Measurements from ENCODE around the gene CEND1.

Gene CEND1

DNA sequence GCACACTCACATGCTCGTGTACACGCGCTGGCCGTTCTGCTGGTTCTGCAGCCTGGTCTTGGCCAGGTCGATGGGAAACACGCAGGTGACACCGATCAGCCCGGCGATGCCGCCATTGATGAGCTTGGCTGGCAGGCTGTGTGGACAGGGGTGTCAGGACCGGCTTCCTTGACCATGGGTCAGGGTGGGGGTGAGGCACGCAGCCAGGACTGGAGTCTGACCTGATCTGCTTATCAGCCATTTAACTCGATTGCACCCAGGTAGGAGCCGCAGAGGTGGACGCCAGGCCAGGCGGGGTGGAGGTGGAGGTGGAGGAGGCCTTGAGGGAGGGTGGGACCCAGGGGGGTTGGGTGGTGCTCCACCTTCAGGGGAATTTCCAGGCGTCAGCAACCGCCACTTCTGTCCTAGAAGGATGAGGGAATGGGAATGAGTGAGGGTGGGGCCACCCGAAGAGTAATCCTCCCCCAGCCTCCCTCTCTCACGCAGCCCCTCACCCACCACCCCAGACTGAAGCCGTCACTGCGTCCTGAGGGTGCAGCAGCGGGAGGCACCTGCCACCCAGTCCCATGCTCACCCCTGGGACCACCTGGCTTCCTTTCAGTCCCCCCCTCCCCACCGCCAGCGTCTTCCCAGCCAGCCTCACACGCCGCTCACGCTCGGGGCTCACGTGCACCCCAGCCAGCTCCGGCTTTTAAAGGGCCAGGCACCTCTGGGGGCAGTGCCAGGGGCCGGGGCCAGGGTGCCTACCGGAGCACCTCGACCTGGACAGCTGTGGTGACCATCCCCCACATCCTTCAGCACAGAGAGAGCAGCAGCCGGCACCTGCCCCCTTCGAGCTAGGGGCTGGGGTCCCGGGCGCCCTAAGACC lies 5.1 kb upstream of the CEND1 start:
- DNase-seq (ENCODE audit: low spot score): peak; percentile 47

DNA sequence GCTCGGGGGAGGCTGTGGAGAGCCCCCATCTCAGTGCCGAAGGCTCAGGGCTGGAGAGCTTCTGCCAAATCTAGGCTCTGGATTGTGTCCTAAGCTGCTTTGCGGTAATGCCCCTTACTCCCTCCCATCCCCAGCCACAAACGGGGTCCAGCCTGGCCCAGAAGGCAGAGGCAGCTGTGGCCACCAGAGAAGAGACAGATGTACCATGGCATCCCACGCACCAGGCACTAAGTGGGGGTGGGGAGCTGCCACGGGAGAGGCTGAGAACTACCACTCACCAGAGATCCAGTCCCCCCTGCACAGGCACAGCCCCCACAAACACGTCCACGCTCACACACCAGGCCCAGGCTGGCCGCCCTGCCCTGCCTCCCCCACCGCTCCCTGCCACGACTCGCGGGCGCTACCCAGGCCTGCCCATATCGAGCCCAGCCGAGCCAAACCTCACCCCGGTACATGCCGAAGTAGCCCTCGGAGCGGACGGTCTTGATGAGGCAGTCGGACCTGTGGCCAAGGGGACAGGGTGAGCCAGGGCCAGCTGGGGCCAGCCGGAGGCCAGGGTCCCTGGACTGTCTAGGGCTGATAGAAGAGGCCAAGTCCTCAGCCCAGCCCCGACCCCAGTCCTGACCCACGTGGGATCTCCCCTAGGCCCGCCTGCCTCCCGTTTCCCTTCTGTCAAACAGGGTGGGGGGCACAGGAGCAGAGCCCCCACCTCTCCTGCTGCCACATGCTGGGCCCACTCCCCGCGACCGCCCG lies 4.3 kb upstream of the CEND1 start:
- no peak for DNase-seq (ENCODE audit: low spot score)

DNA sequence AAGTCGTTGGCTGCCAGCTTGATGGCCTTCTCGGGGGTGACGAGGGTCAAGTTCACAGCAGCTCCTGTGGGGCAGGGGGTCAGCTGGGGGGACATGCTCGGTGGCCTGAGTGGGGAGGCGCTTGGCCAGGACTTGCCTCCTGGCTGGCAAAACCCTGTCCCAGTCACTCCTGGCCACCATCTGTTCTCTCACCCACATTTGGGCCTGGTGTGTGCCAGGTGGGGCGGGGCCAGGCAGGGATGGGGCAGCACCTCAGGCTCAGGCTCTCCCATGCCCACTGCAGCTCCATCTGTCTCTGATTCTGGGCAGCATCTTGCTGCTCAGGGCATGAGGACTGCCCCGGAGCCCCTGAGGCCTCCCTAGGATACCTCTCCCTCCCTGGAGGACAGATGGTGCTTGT lies 3.7 kb upstream of the CEND1 start:
- DNase-seq (ENCODE audit: low spot score): no peak

DNA sequence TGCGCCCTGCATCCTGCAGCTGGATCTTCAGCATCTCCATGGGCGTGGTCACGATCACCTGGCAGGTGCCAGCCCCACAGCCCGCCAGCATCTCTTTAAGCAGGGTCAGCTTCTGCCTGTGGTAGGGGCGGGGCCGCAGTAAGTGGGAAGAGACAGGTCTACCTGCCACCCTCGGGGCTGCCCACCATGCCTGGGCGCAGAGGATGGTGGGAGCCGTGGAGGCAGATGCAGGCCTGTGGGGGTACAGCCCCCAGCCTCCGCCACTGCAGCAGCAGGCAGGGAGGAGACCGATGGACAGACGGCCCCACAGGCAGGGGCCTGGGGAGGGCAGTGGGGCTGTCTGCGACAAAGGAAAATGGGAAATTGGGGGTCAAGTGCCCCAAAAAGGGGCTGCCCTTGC lies 3.0 kb upstream of the CEND1 start:
- DNase-seq (ENCODE audit: low spot score): no peak

DNA sequence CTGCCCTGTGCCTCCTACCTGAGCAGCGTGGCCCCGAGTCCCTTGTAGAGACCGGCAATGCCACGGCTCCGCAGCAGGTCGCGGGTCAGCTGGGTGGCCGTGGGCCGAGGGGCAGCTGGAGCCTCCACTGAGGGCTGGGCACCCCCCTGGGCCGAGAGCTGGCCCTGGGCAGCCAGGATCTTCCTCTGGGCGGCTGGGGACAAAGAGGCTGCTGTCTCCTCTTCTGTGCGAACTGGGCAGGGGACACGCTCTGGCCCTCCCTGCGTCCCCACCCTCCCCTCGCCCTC lies 2.6 kb upstream of the CEND1 start:
- no peak for DNase-seq (ENCODE audit: low spot score)

DNA sequence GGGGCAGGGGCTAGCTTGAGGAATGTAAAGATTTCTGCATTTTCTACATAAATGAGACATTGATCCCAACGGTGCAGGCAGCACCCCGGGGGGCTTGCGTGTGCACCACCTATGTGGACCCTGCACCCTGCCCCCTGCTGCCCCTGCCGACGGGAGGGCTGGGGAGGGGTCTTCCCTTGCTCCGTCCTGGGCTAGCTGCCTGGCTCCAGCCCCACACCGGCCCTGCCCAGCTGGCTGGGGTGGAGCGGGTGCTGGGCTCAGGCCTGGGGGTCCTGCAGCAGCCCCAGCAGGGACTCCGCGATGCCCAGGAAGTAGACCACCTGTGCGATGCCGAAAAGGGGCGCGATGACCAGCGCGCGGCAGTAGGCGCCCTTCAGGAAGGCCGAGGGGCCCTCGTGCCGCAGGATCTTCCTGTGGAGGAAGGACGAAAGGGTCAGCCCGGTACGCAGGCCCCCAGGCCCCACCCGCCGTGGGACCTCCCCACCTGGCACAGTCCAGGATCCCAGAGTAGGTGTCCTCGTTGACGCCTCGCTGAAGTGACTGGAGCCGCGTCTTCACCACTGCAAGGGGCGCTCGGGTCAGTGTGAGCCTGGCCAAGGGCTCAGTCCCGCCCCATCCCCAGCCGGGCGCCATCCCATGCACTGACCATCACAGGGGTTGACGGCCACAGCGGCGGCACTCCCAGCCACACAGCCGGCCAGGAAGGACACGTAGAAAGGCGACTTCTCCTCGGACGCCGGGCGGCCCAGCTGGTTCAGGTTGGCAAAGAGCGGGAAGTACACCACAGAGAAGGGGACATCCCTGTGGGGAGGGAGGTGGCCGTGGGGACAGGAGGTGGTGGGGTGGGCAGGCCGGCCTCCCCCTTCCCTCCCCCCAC lies 2.0 kb upstream of the CEND1 start:
- DNase-seq (ENCODE audit: low spot score): no peak

DNA sequence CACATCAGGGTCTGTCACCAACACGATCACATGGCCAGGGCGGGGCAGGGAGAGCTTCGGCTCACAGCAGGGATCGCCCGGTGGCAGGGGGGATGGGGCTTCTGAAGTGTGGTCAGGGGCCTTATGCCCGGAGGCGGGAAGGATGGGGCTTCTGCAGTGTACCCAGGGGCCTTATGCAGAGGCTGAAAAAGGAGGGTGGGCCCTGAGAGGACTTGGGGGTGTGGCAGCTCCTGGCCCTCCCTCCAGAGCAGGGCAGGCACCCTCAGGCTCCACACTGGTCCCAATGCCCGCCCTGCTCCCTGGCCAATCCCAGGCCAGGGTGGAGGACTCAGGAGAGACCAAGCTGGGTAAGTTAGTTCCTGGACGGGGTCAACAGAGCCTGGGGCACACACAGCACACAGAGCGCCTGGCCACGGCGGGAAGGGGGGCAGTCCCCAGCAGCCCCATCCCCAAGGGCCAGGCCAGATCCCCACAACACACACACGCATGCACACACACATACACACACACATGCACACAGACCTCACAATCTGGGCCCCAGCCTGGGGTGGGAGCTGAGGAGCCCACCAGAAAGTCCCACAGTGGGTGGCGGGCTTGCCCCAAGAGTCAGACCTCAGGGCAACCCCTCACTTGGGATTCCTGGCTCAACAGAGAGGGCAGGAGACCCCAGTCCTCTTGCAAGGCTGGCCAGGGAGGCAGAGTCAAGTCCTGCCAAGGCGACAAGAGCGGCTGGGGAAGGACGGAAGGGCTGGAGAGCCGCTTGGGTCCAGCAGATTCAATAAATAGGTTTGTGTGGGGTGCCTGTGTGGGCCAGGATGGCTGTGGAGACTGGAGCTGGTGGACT lies 1.1 kb upstream of the CEND1 start:
- DNase-seq (ENCODE audit: low spot score): peak; percentile 59

DNA sequence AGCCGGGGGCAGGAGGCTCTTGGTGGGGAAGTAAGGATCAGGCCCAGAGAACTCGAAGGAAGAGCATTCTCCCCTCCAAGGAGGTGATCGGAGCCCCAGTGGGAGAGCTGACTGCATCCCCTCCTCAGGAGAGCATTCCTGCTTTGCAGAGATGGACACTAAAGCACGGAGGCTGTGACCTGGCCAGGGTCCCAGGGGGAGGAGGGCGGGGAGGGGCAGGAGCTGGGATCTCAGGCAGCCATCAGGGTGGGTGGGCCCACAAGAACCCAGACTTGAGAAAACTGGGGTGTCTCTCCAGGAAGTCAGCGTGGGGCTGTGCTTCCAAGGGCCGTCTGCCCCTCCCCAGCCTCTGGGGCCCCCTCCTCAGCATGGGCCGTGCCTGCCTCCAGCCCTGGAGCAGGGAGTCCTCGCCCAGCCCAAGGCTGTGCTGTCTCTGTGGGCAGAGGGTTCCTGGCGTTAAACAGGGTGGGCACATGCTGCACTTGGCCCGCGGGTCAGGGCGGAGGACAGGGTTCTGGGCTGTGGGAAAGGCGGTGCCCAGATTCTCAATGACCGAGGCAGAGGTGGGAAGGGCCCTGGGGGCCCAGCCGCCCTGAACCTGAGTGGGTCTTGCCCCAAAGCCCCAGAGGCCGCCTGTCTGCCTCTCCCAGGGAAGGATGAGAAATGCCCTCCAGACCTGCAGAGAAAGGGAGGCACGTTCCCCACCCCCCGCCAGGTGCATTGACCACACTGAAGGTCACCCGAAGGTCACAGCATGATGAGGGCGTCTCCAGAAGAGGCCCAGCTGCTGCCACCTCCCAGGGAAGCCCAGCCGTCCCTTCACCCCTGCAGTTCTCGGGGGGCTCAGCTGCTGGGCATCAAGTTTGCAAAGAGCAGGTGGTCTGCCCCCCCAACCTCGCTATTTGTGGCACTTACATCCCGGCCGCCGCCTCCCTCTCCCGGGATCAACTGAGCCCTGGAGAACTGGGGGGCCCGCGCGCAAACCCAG lies 643 bp downstream of the CEND1 start:
- DNase-seq (ENCODE audit: low spot score): no peak

DNA sequence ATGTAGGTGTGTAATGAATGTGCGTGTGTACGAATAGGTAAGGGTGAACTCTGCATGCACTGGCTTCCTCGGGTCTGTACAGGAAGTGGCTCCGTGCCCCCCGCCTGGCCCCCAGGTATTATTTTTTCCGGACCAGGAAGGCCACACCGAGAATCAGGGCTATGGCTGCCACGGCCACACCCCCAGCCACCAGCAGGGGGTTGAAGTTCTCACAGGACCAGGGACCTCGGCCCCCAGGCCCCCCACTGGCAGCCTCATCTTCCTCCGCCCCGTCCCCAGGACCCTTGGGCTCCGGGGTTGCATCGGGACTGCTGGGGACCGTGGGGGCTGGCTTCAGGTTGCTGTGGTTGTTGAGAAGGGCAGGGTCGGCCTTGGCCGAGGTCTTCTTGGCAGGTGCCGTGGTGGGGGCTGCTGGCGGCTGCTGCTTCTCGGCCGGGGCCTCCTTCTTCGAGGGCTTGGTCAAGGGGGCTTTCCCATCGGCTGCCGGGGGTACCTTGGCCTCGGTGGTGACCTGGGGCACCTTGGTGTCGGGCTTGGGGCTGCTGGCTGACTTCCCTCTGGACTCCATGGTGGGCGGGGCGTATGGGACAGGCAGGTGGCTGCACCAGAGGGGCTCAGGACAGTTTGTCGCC lies 1.8 kb downstream of the CEND1 start:
- DNase-seq (ENCODE audit: low spot score): no peak

DNA sequence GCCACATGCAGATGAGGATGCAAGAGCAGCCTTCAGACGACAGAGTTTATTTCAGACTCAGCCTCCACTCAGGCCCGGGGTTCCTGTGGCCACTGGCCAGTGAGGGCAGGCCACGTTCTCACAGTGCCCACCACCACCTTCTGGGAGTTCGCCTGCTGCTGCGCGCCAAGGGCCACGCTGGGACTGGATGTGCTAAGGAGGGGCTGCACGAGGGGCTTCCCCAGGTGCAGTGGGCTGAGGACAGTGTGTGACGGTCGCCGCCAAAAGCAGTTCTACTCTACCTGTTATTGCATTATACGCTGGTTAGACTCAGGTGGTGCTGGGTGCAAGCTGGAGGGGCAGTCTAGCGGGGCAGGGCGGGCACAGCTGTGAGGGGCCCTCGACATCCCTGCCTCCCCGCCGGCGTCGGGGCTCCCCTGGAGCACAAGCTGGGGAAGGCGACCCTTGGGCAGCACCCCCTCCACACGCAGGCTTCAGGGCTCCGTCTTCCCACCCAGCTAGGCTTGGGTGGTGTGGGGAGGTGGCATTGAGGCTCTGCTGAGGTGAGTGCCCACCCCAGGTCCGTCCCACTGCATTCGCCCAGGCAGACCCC lies 2.7 kb downstream of the CEND1 start:
- no peak for DNase-seq (ENCODE audit: low spot score)

DNA sequence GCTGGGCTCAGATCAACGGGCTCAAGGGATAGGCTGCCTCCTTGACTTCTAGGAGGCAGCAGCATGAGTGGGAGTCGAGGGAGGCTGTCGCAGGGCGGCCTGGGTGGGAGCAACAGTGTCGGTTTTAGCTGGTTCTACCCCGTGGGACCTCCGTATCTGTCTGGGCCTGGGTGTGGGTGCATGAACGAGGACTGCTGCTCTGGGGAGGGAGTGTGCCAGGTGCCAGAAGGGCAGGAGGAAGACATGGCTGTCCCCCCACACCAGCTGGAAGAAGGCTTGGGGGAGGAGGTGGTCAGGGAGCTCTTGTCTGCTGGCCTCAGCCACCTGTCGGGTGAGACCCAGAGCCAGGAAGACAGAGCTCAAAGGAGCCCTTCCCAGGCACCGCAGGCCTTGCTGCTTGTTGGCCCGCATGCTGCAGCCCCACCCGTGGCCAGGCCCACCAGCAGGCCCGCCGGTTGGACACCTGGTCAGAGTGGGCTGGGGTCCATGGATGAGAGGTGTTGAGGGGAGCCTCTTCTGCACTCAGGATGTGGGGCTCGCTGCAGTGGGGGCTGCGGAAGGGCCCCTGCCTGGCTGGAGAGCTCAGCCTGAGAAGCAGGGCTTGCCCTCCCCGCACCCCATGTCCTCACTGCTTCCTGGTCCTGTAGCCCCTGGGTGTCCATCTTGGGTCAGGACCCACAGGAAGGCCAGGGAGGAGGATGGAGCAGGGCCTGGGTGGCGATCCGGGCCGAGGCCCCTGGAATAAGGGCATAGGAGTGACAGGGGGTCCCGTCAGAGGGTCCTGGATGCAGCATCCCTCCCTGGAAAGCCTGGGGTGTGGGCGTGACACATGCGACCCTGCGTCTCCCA lies 3.4 kb downstream of the CEND1 start:
- DNase-seq (ENCODE audit: low spot score): no peak

DNA sequence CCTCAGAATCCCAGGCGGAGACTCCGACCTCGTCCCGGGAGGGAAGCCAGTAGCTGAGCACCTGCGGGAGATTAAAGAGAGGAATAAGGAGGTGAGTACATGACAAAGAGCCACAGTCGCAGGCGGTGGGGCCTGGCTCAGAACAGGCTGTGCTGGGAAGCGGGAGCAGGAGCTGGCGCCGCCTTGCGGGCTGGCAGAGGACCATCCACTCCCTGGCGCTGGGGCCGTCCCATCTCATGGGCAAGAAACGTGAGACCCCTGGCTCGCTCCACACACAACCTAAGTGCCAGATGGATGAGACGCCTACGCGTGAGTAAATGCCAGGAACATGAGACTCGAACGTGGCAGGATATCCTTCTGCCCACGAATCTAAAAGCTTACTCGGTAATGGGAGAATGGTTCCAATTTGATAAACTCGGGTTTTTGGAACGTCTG lies 6.3 kb downstream of the CEND1 start:
- peak; percentile 88 for DNase-seq (ENCODE audit: low spot score)

DNA sequence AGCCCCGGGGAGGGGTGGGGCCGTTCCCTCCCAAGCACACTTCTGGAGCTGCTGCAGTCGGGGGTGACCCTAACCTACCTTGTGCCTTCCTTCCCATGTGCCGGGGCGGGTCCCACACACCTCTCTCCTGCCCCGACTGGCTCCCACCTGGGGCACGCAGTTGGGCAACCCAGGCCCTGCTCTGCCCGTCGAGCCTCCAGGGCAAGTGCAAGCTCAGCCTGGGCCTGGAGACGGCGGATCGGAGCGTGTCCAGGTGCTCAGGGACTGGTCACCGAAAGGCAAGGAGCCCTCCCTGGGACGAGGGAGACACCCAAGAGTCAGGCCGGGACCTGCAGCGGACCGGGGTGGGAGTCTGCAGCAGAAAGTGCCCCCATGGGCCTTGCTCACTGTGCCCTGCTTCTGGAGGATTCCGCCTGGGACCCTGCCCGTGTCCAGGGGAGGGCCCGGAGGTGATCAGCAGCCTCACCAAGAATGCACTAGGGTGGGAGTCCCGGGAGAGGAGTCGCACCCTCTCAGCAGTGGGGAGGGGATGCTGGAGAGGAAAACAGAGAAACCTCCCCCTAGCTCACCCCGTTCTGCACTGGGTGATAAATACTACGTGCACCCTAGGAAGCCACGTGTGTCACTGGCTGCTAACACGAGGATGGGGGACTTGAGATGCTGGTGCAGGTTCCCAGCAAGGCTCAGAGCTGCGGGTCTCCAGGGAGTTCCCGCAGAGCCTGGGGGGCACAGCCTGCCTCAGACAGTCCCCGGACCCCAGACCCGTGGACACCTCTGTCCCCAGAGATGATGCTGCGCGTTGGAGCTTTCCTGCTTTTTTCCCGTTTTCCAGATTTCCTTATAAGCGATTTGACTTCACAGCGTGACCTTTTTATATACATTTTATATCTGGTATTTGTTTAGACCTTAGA lies 7.4 kb downstream of the CEND1 start:
- DNase-seq (ENCODE audit: low spot score): no peak

DNA sequence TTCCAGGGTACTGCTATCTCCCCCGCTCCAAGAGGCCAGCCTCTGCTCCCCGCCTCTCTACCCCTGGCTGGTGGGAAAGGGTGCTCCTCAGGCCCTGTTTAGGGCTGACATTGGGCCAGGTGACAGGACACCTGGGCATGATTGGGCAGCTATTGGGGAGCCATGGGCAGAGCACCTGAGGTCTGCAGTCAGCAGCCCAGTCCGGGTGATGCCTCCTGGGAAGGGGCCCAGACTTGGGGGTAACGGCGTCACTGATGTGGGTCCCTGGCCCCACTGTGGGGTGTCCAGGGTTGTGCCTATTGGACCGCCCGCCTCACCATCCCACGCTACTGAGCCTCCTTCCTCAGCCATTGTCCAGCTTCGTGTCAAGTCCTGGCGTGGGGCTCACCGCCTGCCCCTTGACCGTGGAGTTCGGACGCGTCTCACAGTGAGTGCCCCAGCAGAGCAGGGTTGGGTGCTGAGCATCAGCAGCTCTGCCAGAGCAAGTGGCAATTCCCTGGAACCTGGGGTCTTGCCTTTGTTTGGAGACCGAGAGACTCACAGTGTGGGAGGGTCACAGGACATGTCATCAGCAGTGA lies 9.8 kb downstream of the CEND1 start:
- no peak for DNase-seq (ENCODE audit: low spot score)

DNA sequence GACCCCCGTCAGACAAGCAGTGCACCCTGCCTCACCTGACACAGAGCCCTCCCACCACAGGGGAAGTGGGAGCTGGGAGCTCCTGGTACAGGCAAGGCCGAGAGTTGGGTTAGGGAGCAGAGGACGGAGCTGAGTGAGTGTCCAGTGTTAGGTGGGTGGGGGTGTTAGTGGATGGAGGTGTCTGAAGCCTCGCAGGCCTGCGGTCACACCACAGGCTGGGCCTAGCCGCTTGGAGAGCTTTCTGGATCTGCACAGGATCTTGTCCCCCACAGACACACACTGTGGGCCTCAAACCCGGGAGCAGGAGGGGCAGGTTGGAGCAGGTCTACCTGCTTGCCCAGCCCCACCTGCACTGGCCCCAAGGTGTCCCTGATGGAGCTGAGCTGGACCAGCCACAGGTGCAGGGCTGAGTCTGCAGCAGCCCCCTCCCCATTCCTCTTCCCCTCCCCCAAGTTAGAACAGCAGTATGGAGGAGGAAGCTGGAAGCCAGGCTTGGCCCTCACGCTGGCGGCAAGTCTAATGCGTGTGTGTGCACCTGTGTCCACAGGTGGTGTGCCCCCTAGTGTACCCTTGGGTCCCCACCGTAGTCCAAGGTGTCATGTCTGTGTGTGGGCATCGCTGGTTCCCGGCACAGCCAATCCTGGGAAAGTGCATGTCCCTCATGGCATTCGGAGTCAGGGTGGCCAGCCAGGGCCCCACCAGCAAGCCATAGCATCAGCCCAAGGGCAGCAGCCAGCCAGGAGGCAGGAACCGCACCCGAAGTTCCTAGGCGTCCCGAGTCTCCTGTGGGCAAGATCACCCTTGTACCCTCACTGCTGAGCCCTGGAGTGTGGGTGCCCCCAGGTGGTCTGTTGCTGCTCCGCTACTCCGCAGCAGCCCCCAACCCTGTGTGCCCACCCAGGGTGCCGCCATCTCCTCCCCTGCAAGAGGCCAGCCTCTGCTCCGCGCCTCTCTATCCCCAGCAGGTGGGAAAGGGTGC lies 10.6 kb downstream of the CEND1 start:
- DNase-seq (ENCODE audit: low spot score): no peak

Data from GM03348 (cell line).